Breast epithelium (tissue), 3 donors: ENCODE data around the gene EFNA2.

ENCODE experiments used
- POLR2AphosphoS5 ChIP-seq, 3 donors: sonication (generic); formaldehyde crosslinking; IDR thresholded peaks; one replicate each; pipeline ENCODE4 v1.6.1; 2017; ENCODE audit warnings: antibody characterized with exemption in 3 of 3
- TF ChIP-seq, protein P1 (sequence below), 3 donors: fragments of 450-650 bp; IDR thresholded peaks; one replicate each; pipeline ENCODE4 v1.5.1; 2016 to 2017; ENCODE audit warnings: antibody characterized with exemption in 3 of 3, mild to moderate bottlenecking in 3 of 3, moderate library complexity in 3 of 3

DNA sequence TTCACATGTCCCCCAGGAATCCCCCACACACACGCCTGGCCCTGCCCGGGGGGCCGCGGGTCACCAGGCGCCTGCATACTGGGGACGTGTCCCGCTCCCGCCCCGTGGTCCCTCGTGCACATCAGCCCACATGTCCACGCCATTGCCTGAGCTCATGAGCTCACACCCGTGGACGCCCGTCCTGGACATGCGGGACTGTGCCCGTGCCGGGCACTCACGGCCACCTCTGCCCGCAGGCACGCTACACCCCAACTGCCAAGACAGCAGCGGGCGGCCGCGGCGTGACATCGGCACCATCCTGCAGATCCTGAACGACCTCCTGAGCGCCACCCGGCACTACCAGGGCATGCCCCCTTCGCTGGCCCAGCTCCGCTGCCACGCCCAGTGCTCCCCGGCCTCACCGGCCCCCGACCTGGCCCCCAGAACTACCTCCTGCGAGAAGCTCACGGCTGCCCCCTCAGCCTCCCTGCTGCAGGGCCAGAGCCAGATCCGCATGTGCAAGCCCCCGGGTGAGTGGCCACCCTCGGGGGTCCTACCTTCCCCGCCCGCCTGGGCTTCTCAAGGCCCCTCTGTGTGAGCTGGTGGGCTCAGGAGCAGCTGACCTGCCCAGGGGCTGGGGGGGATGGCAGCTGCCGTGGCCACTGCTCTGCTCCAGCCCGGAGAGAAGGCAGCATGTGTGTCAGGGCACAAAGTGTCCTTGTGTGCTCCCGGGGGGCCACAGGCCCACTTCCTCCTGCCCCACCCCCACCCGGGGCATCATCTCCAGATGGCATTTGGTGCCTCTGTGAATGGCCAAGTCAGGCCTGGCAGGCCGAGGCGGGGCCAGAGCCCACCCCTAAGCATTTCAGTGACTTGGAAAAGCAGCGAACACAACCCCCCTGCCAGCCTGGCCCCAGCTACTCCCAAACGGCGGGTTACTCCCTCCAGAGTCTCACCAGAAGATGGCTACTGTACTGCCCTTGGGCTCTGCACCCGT is 30.2 kb upstream of the EFNA2 start:
- TF ChIP-seq, protein P1, sequence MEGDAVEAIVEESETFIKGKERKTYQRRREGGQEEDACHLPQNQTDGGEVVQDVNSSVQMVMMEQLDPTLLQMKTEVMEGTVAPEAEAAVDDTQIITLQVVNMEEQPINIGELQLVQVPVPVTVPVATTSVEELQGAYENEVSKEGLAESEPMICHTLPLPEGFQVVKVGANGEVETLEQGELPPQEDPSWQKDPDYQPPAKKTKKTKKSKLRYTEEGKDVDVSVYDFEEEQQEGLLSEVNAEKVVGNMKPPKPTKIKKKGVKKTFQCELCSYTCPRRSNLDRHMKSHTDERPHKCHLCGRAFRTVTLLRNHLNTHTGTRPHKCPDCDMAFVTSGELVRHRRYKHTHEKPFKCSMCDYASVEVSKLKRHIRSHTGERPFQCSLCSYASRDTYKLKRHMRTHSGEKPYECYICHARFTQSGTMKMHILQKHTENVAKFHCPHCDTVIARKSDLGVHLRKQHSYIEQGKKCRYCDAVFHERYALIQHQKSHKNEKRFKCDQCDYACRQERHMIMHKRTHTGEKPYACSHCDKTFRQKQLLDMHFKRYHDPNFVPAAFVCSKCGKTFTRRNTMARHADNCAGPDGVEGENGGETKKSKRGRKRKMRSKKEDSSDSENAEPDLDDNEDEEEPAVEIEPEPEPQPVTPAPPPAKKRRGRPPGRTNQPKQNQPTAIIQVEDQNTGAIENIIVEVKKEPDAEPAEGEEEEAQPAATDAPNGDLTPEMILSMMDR (IDR thresholded peaks at IDR 0.05), result no peak
- no peak for TF ChIP-seq POLR2AphosphoS5 (IDR thresholded peaks at IDR 0.05)
